Common myeloid progenitor, CD34-positive (primary cell): ENCODE results near the gene STAT5B.

Experiments used
- CTCF ChIA-PET: fragments of 350-600 bp; sonication (Branson Sonifier 250); formaldehyde crosslinking; loops from one replicate; lab custom pipeline; 2021; ENCODE audit warnings: antibody characterized with exemption; lab: Charles Lee
- POLR2A ChIA-PET: fragments of 350-600 bp; sonication (Branson Sonifier 250); formaldehyde crosslinking; loops from one replicate; lab custom pipeline; 2021; ENCODE audit warnings: antibody characterized with exemption; lab: Charles Lee
- DNase-seq, 3 donors: peaks; one replicate each; pipeline versions ENCODE4 v3.0.0 to v3.0.0-alpha.2; 2013
- H3K27ac ChIP-seq, 2 experiments: 1 replicate in 1 of 2; 2 replicates in 1 of 2; pipeline ENCODE4 v1.7.0; 2013; ENCODE audit warnings: inconsistent platforms in 2 of 2, low read length in 2 of 2, mild to moderate bottlenecking in 2 of 2, low read depth in 1 of 2, moderate library complexity in 1 of 2; ENCODE audit not compliant: severe bottlenecking in 2 of 2, insufficient read depth in 1 of 2, poor library complexity in 1 of 2
- H3K27me3 ChIP-seq, 5 experiments: replicated peaks in 2 of 5; 1 replicate in 3 of 5; 2 replicates in 2 of 5; pipeline versions ENCODE4 v1.6.1 to v1.7.0; 2013; ENCODE audit warnings: low read length in 4 of 5, mild to moderate bottlenecking in 2 of 5, moderate library complexity in 2 of 5, inconsistent platforms in 1 of 5; ENCODE audit not compliant: insufficient read depth in 5 of 5, control insufficient read depth in 4 of 5
- H3K36me3 ChIP-seq, 4 experiments: 1 replicate in 2 of 4; 2 replicates in 2 of 4; pipeline versions ENCODE4 v1.6.1 to v1.7.0; 2013; ENCODE audit warnings: low read length in 3 of 4, control low read depth in 1 of 4, mild to moderate bottlenecking in 1 of 4; ENCODE audit not compliant: control insufficient read depth in 4 of 4, insufficient read depth in 4 of 4
- H3K4me1 ChIP-seq, 4 experiments: 1 replicate in 3 of 4; 2 replicates in 1 of 4; pipeline versions ENCODE4 v1.6.1 to v1.7.1; 2013; ENCODE audit warnings: low read length in 3 of 4, mild to moderate bottlenecking in 3 of 4, control low read depth in 1 of 4, inconsistent platforms in 1 of 4, moderate library complexity in 1 of 4; ENCODE audit not compliant: control insufficient read depth in 4 of 4, insufficient read depth in 4 of 4; ENCODE audit errors: control extremely low read depth in 1 of 4
- H3K4me3 ChIP-seq, 7 experiments: 1 replicate in 4 of 7; 2 replicates in 3 of 7; pipeline versions ENCODE4 v1.5.1 to v1.7.0; 2013; ENCODE audit warnings: mild to moderate bottlenecking in 7 of 7, low read length in 6 of 7, moderate library complexity in 6 of 7, inconsistent platforms in 2 of 7, low read depth in 2 of 7, control low read depth in 1 of 7; ENCODE audit not compliant: insufficient read depth in 4 of 7, control insufficient read depth in 1 of 7; ENCODE audit errors: extremely low read depth in 1 of 7
- H3K9me3 ChIP-seq, 5 experiments: 1 replicate in 4 of 5; 2 replicates in 1 of 5; pipeline versions ENCODE4 v1.6.1 to v1.7.1; 2013; ENCODE audit warnings: low read length in 4 of 5, mild to moderate bottlenecking in 2 of 5, inconsistent platforms in 1 of 5, low read depth in 1 of 5, moderate library complexity in 1 of 5; ENCODE audit not compliant: control insufficient read depth in 4 of 5, insufficient read depth in 2 of 5; ENCODE audit errors: control extremely low read depth in 1 of 5
- WGBS: methylation state at CpG from one replicate; pipeline ENCODE4 v1.1.5; 2013; ENCODE audit not compliant: insufficient coverage; 5-methylcytosine and 5-hydroxymethylcytosine counted together

STAT5B gene

DNA sequence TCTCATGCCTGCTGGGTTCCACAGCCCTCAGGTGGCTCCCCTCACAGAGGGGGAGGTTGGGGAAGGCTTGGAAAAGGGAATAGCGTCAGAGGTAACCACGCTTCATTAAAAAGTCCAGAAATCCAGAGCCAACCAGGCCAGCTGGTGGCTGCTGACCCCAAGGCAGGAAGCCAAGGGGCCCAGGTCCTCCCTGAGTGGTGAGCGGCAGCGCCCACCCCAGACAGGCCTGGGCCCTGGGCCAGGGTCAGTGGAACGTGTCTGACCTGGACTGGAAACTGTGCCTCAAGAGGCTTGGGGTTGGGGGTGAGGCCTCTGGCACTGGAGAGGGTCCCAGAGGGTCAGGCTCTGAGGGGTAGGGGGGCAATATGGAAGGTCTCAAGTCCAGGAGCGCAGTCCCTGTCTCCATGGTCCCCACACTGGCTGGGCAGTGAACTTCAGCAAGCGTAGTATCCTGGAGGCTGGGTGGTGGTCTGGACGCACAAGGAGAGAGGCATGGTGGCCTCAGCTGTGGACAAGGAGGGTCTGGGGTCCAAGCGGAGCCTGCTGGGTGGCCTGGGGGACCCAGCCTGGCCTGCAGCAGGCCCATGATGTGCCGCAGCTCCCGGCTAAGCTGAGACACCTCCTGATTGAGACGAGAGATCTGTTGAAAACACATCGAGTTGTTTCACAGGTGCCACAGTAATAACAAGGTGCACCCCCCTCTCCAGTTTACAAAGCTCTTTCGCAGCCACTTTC, 116.2 kb downstream of the STAT5B start:
- 93% methylated on average over 12 of the region's 14 CpGs for WGBS
- Histone ChIP-seq H3K4me1 (peaks cover 0 to 3% (median 3%) of the 10 kb centered on the region in 4 experiments), H3K36me3 (no peaks in the 10 kb centered on the region), H3K27me3 (no peaks in the 10 kb centered on the region), H3K9me3 (no peaks in the 10 kb centered on the region), H3K27ac (no peak overlapping the region), H3K4me3 (no peak overlapping the region)
- ChIA-PET POLR2A (no interaction called here), CTCF (interaction anchor here (0.6 kb wide), 1 partner anchor 62 kb away, joined by 3 read pairs; no protein-coding TSS in a partner anchor)
- no peak for DNase-seq

DNA sequence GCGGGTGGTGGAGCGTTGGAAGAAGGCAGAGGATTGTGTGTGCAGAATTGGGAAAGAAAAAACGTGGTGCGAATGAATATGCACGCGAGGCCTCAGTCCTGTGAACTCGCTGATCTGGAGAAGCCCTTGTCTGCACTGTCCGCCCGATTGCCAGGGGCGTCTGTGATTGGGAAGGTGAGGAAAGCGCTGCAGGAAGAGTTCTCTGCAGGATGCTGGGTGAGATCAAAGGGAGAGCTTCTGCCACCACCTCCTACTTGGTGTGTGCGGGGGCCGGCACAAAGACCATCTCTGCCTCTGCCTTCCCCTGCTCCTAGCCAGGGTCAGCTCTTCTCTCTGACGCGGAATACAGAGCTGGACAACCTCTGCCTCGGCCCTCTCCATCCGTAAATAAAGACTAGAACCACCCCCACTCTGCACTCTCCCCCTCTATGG, 120.6 kb downstream of the STAT5B start:
- H3K36me3 ChIP-seq, result peaks cover 4 to 9% (median 7%) of the 10 kb centered on the region in 4 experiments
- no peaks in the 10 kb centered on the region for H3K9me3 ChIP-seq
- no peak for DNase-seq
- peaks cover 8 to 15% (median 14%) of the 10 kb centered on the region in 4 experiments for H3K4me1 ChIP-seq
- 72% methylated on average over 16 of the region's 17 CpGs for WGBS
- no peaks in the 10 kb centered on the region for H3K27me3 ChIP-seq
- POLR2A ChIA-PET, result no interaction called here
- CTCF ChIA-PET, result interaction anchor here (1.3 to 1.6 kb wide), 2 partner anchors 24 to 43 kb away, joined by 3 to 4 read pairs; partner anchors contain the start of gene DHX58
- H3K27ac ChIP-seq, result peak overlapping the region in 1 of 2 experiments; percentile 95
- H3K4me3 ChIP-seq, result peak overlapping the region; percentile 13 to 97 (median 93)

DNA sequence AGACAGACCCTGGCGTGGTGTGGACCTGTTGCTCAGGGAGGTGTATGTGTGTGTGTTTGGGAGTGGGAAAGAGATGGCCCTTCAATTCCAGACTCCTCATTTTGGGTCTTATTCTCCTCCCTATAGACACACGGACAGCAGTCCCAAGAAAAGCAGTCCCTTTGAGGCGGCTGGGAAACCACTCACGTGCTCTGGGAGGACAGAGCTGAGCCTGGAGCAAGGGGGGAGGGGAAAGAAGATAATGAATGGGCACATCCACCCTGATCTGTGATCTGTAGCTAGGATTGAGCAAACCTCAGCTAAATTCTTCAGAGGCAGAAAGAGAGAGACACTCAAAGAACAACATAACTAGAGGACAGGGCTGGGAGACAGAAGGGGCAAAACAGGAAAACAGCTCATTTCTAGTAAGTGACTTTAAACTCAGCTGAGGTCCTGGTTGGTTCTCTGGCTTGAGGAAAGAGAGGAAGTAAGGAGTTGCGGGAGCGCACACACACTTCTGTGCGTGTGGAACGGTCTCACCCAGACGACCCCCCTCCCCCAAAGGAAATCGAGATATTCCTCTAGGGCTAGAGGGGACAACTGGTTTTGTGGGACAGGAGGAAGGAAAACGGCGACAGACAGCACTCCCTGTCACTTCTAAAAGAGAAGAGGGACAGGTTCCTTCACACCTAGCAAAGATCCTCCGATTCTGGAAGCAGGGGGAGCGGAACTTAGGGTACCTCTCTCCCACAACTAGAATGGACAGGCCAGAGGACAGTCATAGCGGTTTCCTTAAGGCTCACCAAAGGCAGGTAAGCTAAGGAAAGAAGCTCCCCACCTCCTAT, 122.1 kb downstream of the STAT5B start:
- peaks cover 8 to 15% (median 14%) of the 10 kb centered on the region in 4 experiments for H3K4me1 ChIP-seq
- POLR2A ChIA-PET, result interaction anchor here (0.7 to 1.4 kb wide), 4 partner anchors 17 to 20 kb away, joined by 3 to 4 read pairs (median 3); no protein-coding TSS in a partner anchor
- DNase-seq, result peak; percentile 53 to 63 (median 61)

More for the DNA sequence above, 122.1 kb downstream of the STAT5B start:
- peak overlapping the region; percentile 73 to 98 (median 95) for H3K4me3 ChIP-seq
- 23% methylated on average over 4 of the region's 15 CpGs for WGBS
- no peaks in the 10 kb centered on the region for H3K9me3 ChIP-seq
- peaks cover 4 to 11% (median 8%) of the 10 kb centered on the region in 4 experiments for H3K36me3 ChIP-seq
- CTCF ChIA-PET, result interaction anchor here (0.7 to 2.8 kb wide), 6 partner anchors 16 to 36 kb away, joined by 3 to 10 read pairs (median 4); no protein-coding TSS in a partner anchor
- H3K27me3 ChIP-seq, result no peaks in the 10 kb centered on the region
- H3K27ac ChIP-seq, result peak overlapping the region; percentile 92 to 95
